Measurements from ENCODE around the gene YTHDF1. TPM values are rescaled to one million over a fixed set of nuclear protein-coding genes. Genes with fewer than 3 reads are reported as not detected.
"Not testable (repeated sequence)": the region's sequence is repeated elsewhere in the genome, so short reads cannot be mapped to it uniquely, and the experiment has no call there.

YTHDF1 gene
- total RNA-seq, 4 donors from 2014 or later: 19.9 to 29.2 (median 22.9) TPM

DNA sequence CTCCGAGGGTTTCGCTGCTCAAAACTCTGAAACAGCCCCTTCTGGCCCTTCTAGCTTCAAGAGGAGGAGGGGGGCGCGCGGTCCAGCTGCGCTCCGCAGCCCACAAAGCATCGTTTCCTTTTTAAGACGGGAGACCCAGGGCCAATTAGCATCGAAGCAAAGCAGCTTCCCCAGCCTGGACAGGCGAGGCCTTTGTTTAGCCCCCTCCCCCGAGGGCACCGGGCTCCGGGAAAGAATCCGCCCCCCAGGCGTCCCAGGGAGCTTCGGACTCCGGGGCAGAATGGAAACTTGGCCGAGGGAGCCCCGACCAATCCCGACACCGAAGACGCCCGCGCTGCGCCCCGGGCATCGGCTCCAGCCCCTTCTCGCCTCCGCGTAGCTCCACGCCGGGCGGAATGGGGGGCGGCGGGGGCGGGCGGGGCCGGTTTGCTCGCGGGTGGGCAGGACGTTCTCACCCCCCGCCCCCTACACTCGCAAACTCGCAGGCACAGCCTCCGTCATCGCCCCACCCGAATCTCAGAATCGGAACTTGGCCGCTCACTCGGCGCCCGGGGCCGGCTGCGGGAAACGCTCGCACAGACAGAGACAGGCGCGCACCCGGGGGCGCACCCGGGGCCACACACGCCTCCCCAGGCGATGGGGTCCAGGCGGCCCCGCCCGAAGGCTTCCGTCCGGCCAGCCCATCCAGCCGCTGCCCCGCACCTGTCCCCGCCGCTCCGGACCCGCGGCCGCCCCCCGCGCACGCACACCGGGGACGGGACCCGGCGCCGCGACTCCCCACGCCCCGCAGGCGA, 37.7 kb upstream of the YTHDF1 start:
- Histone ChIP-seq H3K27ac (no peak overlapping the region), H3K4me1 (peaks cover 12 to 37% (median 17%) of the 10 kb centered on the region in 3 donors), H3K36me3 (no peaks in the 10 kb centered on the region), H3K27me3 (peaks cover 6 to 95% (median 13%) of the 10 kb centered on the region in 4 donors), H3K4me3 (peak overlapping the region; percentile 12 to 57 (median 26)), H3K9me3 (no peaks in the 10 kb centered on the region)
- no peak for DNase-seq
- TF ChIP-seq POLR2A (IDR thresholded peaks at IDR 0.05): no peak
- TF ChIP-seq CTCF (IDR thresholded peaks at IDR 0.05): no peak
- intact Hi-C loops (cut with DNase I): no loop called here
- WGBS, 2 donors: no CpG with 5 or more reads among the region's 89 CpGs

- Histone ChIP-seq H3K36me3 (no peaks in the 10 kb centered on the region), H3K27me3 (peaks cover 6 to 95% (median 13%) of the 10 kb centered on the region in 4 donors), H3K4me1 (peaks cover 12 to 37% (median 17%) of the 10 kb centered on the region in 3 donors), H3K9me3 (no peaks in the 10 kb centered on the region), H3K4me3 (peak overlapping the region in 2 of 4 donors; percentile 39 to 57), H3K27ac (no peak overlapping the region)
- no peak for DNase-seq
- 16 to 45% methylated on average over 4 to 5 of the region's 16 CpGs for WGBS, 2 donors
- TF ChIP-seq POLR2A (IDR thresholded peaks at IDR 0.05): no peak
- no peak for TF ChIP-seq CTCF (IDR thresholded peaks at IDR 0.05)
- intact Hi-C loops (cut with DNase I): no loop called here
These were observed 37.1 kb upstream of the YTHDF1 start for GRCh38 chr20:63253065-63253437.

DNA sequence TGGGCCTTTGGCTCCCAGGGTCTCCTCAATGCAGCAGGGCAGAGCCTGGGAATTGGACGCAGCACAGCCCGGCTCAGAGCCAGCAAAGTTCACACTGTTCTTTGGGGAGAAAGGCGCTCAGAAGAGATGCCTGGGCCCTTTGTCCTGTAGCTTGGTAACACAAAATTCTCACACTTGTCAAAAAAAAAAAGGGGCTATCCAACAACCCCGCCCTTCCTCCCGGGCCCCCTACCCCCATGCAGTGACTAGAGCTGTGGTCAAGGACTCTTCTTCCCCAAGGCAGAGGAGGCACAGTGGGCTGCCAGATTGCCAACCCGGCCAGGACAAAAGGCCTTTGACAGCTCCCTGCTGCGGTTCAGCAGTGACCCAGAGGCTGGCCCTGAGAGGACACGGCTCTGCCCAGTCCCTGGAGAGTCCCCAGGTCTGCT, 36.4 kb upstream of the YTHDF1 start:
- intact Hi-C loops (cut with DNase I): no loop called here
- no peaks in the 10 kb centered on the region for H3K36me3 ChIP-seq
- H3K27me3 ChIP-seq: peaks cover 6 to 99% (median 13%) of the 10 kb centered on the region in 4 donors
- H3K4me1 ChIP-seq: peaks cover 12 to 37% (median 17%) of the 10 kb centered on the region in 3 donors
- no peak overlapping the region for H3K27ac ChIP-seq
- no peaks in the 10 kb centered on the region for H3K9me3 ChIP-seq
- TF ChIP-seq POLR2A (IDR thresholded peaks at IDR 0.05) (no peak), CTCF (IDR thresholded peaks at IDR 0.05) (no peak)
- WGBS, 2 donors: 60 to 78% methylated on average over 2 to 6 of the region's 8 CpGs
- H3K4me3 ChIP-seq: no peak overlapping the region
- no peak for DNase-seq

DNA sequence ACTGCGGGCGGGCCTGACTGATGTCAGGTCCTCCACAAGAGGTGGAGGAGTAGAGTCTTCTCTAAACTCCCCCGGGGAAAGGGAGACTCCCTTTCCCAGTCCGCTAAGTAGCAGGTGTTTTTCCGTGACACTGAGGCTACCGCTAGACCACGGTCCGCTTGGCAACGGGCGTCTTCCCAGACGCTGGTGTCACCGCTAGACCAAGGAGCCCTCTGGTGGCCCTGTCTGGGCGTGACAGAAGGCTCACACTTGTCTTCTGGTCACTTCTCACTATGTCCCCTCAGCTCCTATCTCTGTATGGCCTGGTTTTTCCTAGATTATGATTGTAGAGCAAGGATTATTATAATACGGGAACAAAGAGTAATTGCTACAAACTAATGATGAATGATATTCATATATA, 35.4 kb upstream of the YTHDF1 start:
- Histone ChIP-seq H3K27me3 (peaks cover 6 to 100% (median 13%) of the 10 kb centered on the region in 4 donors), H3K4me1 (peaks cover 10 to 38% (median 17%) of the 10 kb centered on the region in 3 donors)
- H3K27ac ChIP-seq; H3K4me3 ChIP-seq; H3K9me3 ChIP-seq; DNase-seq; H3K36me3 ChIP-seq; intact Hi-C loops (cut with DNase I): not testable (repeated sequence)
- WGBS, 2 donors: 23 to 30% methylated on average over 8 to 9 of the region's 14 CpGs

DNA sequence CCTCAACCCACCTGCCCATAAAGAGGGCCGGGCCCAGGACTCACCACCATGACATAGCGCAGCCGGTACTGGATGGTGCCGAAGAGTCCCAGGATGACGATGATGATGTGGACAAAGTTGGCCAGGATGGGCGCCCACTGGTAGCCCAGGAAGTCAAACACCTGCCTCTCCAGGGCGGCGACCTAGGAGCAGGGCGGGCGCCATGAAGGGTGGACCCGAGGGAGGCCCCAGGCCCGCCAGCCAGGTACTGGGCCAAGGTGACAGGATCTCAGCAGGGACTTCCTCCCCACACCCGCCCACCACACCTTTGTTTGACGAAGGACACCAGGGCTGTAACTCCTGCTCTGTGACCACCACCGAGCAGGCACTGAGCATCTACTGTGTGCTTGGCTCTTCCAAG, 34.0 kb upstream of the YTHDF1 start:
- DNase-seq: no peak
- no peak overlapping the region for H3K4me3 ChIP-seq

More for the DNA sequence above, 34.0 kb upstream of the YTHDF1 start:
- no peak for TF ChIP-seq POLR2A (IDR thresholded peaks at IDR 0.05)
- no peak for TF ChIP-seq CTCF (IDR thresholded peaks at IDR 0.05)
- Histone ChIP-seq H3K36me3 (no peaks in the 10 kb centered on the region), H3K9me3 (no peaks in the 10 kb centered on the region), H3K27me3 (peaks cover 5 to 100% (median 11%) of the 10 kb centered on the region in 4 donors), H3K27ac (no peak overlapping the region), H3K4me1 (peaks cover 8 to 27% (median 17%) of the 10 kb centered on the region in 3 donors)
- intact Hi-C loops (cut with DNase I): no loop called here
- 81% methylated on average over 9 of the region's 15 CpGs; no CpG with 5 or more reads in 1 of the 2 donors for WGBS, 2 donors

Measured in esophagus squamous epithelium (tissue), 5 donors.